22Rv1 (cell line): ENCODE measurements around the gene C4orf36.

ENCODE experiments used
- ZFX ChIP-seq: fragments of 450-650 bp; IDR thresholded peaks from 2 replicates; pipeline ENCODE4 v1.6.1; 2017; ENCODE audit warnings: antibody characterized with exemption, borderline replicate concordance
- TF ChIP-seq, protein P1 (sequence below): fragments of 450-650 bp; IDR thresholded peaks from 2 replicates; pipeline ENCODE4 v1.5.1; 2017; ENCODE audit warnings: mild to moderate bottlenecking

DNA sequence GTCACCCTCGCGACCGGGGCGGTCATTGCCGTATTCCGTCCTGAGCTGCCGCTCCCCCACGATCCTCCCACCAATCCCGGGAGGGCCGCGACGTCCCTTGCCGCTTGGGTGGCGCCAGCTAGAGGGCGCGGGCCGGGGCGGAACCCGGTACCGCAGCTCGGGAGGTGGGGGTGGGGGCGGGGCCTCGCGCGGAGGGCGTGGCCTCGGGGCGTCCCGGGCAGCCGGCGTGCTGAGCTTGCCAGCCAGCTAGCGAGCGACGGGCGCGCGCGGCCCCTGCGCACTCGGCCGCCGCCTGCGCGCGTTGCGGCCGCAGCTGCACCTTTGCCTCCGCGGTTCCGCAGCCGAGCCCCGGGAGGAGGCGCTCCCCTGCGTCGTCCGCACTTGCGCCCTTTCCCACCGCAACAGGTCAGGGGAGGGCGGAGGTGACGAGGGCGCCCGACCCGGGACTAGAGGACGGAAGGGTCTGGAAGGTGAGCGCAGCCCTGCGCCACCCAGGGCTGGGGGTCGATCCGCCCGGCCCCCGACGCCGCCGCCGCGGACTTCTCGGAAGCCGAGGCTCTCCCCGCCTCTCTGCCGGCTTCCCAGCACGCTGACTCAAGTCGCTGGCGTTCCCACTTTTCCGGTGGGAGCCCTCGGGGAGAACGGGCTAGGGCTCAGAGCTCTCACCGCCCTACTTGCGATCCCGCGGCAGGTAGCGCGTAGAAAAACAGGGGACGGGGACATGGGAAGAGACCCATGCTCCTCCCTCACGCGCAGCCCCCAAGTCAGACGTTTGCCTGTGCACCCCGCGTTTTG, 42.7 kb upstream of the C4orf36 start, which contains the start of gene AFF1:
- TF ChIP-seq, protein P1, sequence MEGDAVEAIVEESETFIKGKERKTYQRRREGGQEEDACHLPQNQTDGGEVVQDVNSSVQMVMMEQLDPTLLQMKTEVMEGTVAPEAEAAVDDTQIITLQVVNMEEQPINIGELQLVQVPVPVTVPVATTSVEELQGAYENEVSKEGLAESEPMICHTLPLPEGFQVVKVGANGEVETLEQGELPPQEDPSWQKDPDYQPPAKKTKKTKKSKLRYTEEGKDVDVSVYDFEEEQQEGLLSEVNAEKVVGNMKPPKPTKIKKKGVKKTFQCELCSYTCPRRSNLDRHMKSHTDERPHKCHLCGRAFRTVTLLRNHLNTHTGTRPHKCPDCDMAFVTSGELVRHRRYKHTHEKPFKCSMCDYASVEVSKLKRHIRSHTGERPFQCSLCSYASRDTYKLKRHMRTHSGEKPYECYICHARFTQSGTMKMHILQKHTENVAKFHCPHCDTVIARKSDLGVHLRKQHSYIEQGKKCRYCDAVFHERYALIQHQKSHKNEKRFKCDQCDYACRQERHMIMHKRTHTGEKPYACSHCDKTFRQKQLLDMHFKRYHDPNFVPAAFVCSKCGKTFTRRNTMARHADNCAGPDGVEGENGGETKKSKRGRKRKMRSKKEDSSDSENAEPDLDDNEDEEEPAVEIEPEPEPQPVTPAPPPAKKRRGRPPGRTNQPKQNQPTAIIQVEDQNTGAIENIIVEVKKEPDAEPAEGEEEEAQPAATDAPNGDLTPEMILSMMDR, result peak; percentile 73
- no peak for TF ChIP-seq ZFX
